ENCODE results near the gene UBE2QL1. TPM values are rescaled to one million over a fixed set of nuclear protein-coding genes. Genes with fewer than 3 reads are reported as not detected.

UBE2QL1 gene
- total RNA-seq, 4 donors from 2014 or later: 0.68 to 3.6 (median 1.5) TPM

GRCh38 chr5:6470672-6471071 is 22.0 kb downstream of the UBE2QL1 start:
- TF ChIP-seq CTCF (IDR thresholded peaks at IDR 0.05; ENCODE audit: low read depth): no peak

GRCh38 chr5:6471252-6471651 is 22.6 kb downstream of the UBE2QL1 start:
- TF ChIP-seq CTCF (IDR thresholded peaks at IDR 0.05; ENCODE audit: low read depth): no peak

GRCh38 chr5:6472792-6473191 is 24.1 kb downstream of the UBE2QL1 start:
- TF ChIP-seq CTCF (IDR thresholded peaks at IDR 0.05; ENCODE audit: low read depth): no peak

- no peak for TF ChIP-seq CTCF (IDR thresholded peaks at IDR 0.05; ENCODE audit: low read depth)
Observed at GRCh38 chr5:6473284-6473683, 24.6 kb downstream of the UBE2QL1 start.

- no peak for TF ChIP-seq CTCF (IDR thresholded peaks at IDR 0.05; ENCODE audit: low read depth)
Observed at GRCh38 chr5:6475626-6476312, 27.1 kb downstream of the UBE2QL1 start.

GRCh38 chr5:6476313-6476661 is 27.6 kb downstream of the UBE2QL1 start:
- no peak for TF ChIP-seq CTCF (IDR thresholded peaks at IDR 0.05; ENCODE audit: low read depth)

- no peak for TF ChIP-seq CTCF (IDR thresholded peaks at IDR 0.05; ENCODE audit: low read depth)
Observed at GRCh38 chr5:6478793-6479192, 30.1 kb downstream of the UBE2QL1 start.
